Neural progenitor cell (in vitro differentiated cells): ENCODE data around the gene FGF21.

Experiments used
- CTCF ChIP-seq: fragments of 200-600 bp; sonication (generic); IDR thresholded peaks from 2 replicates; pipeline ENCODE4 v1.5.1; 2017; ENCODE audit warnings: antibody characterized with exemption, mild to moderate bottlenecking
- EZH2phosphoT487 ChIP-seq: fragments of 200-600 bp; sonication (generic); IDR thresholded peaks from 2 replicates; pipeline ENCODE4 v1.6.1; 2017; ENCODE audit warnings: antibody characterized with exemption

GRCh38 chr19:48807590-48808308 lies 52.4 kb downstream of the FGF21 start:
- peak; percentile 27 for TF ChIP-seq CTCF
- no peak for TF ChIP-seq EZH2phosphoT487
